Kidney (tissue), 14 donors: ENCODE results near the gene GNAS. TPM values are rescaled to one million over a fixed set of nuclear protein-coding genes. Genes with fewer than 3 reads are reported as not detected.

Experiments
- DNase-seq, 5 donors: peaks; one replicate each; pipeline ENCODE4 v3.0.0-alpha.2; 2013 to 2020
- FAIRE-seq: peaks from 2 replicates; lab custom pipeline; 2012; peaks lifted over from hg19 to GRCh38; lab: Jason Lieb, UNC
- H3K27ac ChIP-seq, 2 donors: one replicate each; pipeline ENCODE4 v1.7.0; 2013; ENCODE audit warnings: low read depth in 2 of 2, low read length in 2 of 2, inconsistent platforms in 1 of 2
- H3K27me3 ChIP-seq: one replicate; pipeline ENCODE4 v1.7.1; 2013; ENCODE audit warnings: low read length, inconsistent platforms; ENCODE audit not compliant: control insufficient read depth, insufficient read depth
- H3K36me3 ChIP-seq, 3 donors: one replicate each; pipeline versions ENCODE4 v1.7.0 to v1.7.1; 2013; ENCODE audit warnings: low read length in 3 of 3, control low read depth in 1 of 3, inconsistent platforms in 1 of 3; ENCODE audit not compliant: insufficient read depth in 3 of 3, control insufficient read depth in 2 of 3
- H3K4me1 ChIP-seq, 3 donors: one replicate each; pipeline versions ENCODE4 v1.7.0 to v1.7.1; 2013; ENCODE audit warnings: low read length in 3 of 3, inconsistent platforms in 1 of 3, low read depth in 1 of 3; ENCODE audit not compliant: control insufficient read depth in 2 of 3, insufficient read depth in 2 of 3
- H3K4me3 ChIP-seq, 3 donors: one replicate each; pipeline versions ENCODE4 v1.7.0 to v1.8.1; 2013; ENCODE audit warnings: low read length in 3 of 3, control low read depth in 1 of 3, inconsistent platforms in 1 of 3
- H3K9ac ChIP-seq, 3 donors: one replicate each; pipeline versions ENCODE4 v1.7.0 to v1.7.1; 2013; ENCODE audit warnings: low read length in 3 of 3, control low read depth in 1 of 3, inconsistent platforms in 1 of 3
- H3K9me3 ChIP-seq, 3 donors: one replicate each; pipeline versions ENCODE4 v1.7.0 to v1.7.1; 2013; ENCODE audit warnings: low read length in 3 of 3, control low read depth in 1 of 3, inconsistent platforms in 1 of 3; ENCODE audit not compliant: control insufficient read depth in 2 of 3, insufficient read depth in 1 of 3
- intact Hi-C: fragments of 100-400 bp; cut with DNase I; formaldehyde crosslinking; loops from one replicate; pipeline ENCODE4 v1.11.1; 2022
- polyA plus RNA-seq: library from polyadenylated mRNA; stranded (reverse); fragments of 350-450 nt; fragmentation: Illumina TruSeq; extraction: RNeasy Lipid Tissue Mini Kit (QIAGEN cat#74804); gene quantifications from one replicate; pipeline ENCODE4 v1.2.3, GENCODE V29; 2014; ENCODE audit warnings: low read depth, low replicate concordance; ENCODE audit not compliant: insufficient read depth
- total RNA-seq: library from RNA; stranded (reverse); fragmentation: NEBNext Ultra II Directional; extraction: Animal tissue kit (Norgen Biotek cat#: 25700); gene quantifications from one replicate; pipeline ENCODE4 v1.2.1, GENCODE V29; 2021
- TF ChIP-seq, protein P1 (sequence below): IDR thresholded peaks from 3 replicates; pipeline ENCODE4 v1.5.1; 2012; ENCODE audit warnings: mild to moderate bottlenecking, moderate library complexity, borderline replicate concordance; ENCODE audit not compliant: insufficient read depth; ENCODE audit errors: extremely low read depth
- donor health status: control.
- donor health status: control.
- donor health status: control.
- donor health status: control.
- donor health status: control.
- donor health status: DM: yes; HTN: yes; CAD: no.
- donor health status: Normal renal cell carcinoma (clear cell type).

GNAS gene
- total and polyA plus RNA-seq, 2 donors from 2014 or later, result 792 to 867 TPM

- peak in 2 of 5 donors; percentile 31 to 77 for DNase-seq
- Histone ChIP-seq H3K27me3 (no peaks in the 10 kb centered on the region), H3K4me3 (peak overlapping the region in 1 of 3 donors; percentile 11)
Measured at GRCh38 chr20:58854638-58855471, 2.3 kb downstream of the GNAS start.

DNA sequence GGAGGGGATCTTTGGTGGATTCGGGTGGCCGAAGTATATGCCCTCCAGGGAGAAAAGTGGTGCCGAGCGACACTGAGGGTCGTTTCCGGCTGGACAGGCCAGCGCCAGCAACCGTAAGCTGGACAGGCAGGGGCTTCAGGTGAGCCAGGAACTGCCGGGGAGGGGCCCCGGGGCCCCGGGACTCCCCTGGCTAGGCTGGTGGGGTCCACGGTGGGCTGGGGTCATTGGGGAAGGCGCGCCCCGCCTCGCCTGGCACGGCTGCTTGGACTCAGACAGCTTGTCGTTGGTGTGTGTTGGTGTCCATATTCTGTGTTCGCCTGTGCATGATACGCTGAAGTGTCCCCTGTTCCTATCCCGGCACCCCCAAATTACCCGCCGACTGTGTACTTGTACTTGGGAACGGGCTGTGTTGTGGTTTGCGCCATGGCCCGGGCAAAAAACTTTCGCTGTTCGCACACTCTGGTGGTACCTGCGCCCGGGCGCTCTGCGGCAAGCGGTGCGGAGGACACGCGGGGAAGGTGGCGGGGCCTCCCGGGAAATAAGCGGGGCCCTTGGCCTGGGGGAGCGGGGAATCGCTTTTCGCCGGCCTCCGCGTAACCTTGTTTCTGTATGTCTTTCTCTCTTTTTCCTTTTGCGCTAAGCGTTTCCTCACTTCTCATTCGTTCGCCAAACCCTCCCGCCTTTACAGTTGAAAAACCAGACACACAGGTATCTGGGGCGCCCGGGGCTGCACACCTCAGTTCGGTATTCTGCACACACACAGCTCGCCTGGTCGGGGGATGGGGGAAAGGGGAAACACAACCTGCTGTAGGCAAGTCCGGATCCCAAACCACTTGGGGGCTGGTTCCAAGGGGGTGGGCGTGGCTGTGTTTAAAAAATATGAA, 3.2 kb downstream of the GNAS start:
- Histone ChIP-seq H3K4me1 (no peaks in the 10 kb centered on the region), H3K27ac (no peak overlapping the region), H3K9me3 (no peaks in the 10 kb centered on the region), H3K9ac (no peak overlapping the region), H3K4me3 (peak overlapping the region in 1 of 3 donors; percentile 30), H3K27me3 (no peaks in the 10 kb centered on the region), H3K36me3 (no peaks in the 10 kb centered on the region)
- peak in 3 of 5 donors; percentile 68 to 73 (median 71) for DNase-seq
- TF ChIP-seq, protein P1, sequence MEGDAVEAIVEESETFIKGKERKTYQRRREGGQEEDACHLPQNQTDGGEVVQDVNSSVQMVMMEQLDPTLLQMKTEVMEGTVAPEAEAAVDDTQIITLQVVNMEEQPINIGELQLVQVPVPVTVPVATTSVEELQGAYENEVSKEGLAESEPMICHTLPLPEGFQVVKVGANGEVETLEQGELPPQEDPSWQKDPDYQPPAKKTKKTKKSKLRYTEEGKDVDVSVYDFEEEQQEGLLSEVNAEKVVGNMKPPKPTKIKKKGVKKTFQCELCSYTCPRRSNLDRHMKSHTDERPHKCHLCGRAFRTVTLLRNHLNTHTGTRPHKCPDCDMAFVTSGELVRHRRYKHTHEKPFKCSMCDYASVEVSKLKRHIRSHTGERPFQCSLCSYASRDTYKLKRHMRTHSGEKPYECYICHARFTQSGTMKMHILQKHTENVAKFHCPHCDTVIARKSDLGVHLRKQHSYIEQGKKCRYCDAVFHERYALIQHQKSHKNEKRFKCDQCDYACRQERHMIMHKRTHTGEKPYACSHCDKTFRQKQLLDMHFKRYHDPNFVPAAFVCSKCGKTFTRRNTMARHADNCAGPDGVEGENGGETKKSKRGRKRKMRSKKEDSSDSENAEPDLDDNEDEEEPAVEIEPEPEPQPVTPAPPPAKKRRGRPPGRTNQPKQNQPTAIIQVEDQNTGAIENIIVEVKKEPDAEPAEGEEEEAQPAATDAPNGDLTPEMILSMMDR, result no peak
- intact Hi-C loops, result no loop called here
- FAIRE-seq, result no peak

More at GRCh38 chr20:58854638-58855471, 2.3 kb downstream of the GNAS start:
- FAIRE-seq, result no peak
- TF ChIP-seq, protein P1, result no peak
- intact Hi-C loops, result no loop called here
- H3K27ac ChIP-seq, result no peak overlapping the region
- H3K36me3 ChIP-seq, result no peaks in the 10 kb centered on the region
- H3K4me1 ChIP-seq, result no peaks in the 10 kb centered on the region
- no peak overlapping the region for H3K9ac ChIP-seq
- H3K9me3 ChIP-seq, result no peaks in the 10 kb centered on the region

- FAIRE-seq (no peak), DNase-seq (peak in 1 of 5 donors; percentile 8)
- intact Hi-C loops, result no loop called here
- TF ChIP-seq, protein P1, result no peak
- Histone ChIP-seq H3K27me3 (no peaks in the 10 kb centered on the region), H3K9me3 (no peaks in the 10 kb centered on the region), H3K4me3 (no peak overlapping the region), H3K9ac (no peak overlapping the region), H3K36me3 (no peaks in the 10 kb centered on the region), H3K27ac (no peak overlapping the region), H3K4me1 (no peaks in the 10 kb centered on the region)
Measured at GRCh38 chr20:58863044-58863790, 10.7 kb downstream of the GNAS start.
